ENCODE data around the gene PM20D1. TPM values are rescaled to one million over a fixed set of nuclear protein-coding genes. Genes with fewer than 3 reads are reported as not detected.

Gene PM20D1
- total and polyA plus RNA-seq, 2 experiments from 2014 or later, result 0.08 TPM; not detected in 1

- no peaks in the 10 kb centered on the region for H3K9me3 ChIP-seq (ENCODE audit: low read depth)
- H3K9me2 ChIP-seq (replicated peaks; ENCODE audit: insufficient read depth), result no peaks in the 10 kb centered on the region
- peaks cover 56% of the 10 kb centered on the region for H3K79me2 ChIP-seq
- H3K4me1 ChIP-seq (ENCODE audit: insufficient read depth), result peaks cover 14% of the 10 kb centered on the region
- no peaks in the 10 kb centered on the region for H4K20me1 ChIP-seq (ENCODE audit: insufficient read depth, poor library complexity, severe bottlenecking)
- no peak for TF ChIP-seq EZH2phosphoT487 (IDR thresholded peaks at IDR 0.05; ENCODE audit: low read depth, severe bottlenecking, unreplicated experiment)
- TF ChIP-seq EZH2 (IDR thresholded peaks at IDR 0.05; ENCODE audit: borderline replicate concordance), result no peak
- TF ChIP-seq, protein P1, sequence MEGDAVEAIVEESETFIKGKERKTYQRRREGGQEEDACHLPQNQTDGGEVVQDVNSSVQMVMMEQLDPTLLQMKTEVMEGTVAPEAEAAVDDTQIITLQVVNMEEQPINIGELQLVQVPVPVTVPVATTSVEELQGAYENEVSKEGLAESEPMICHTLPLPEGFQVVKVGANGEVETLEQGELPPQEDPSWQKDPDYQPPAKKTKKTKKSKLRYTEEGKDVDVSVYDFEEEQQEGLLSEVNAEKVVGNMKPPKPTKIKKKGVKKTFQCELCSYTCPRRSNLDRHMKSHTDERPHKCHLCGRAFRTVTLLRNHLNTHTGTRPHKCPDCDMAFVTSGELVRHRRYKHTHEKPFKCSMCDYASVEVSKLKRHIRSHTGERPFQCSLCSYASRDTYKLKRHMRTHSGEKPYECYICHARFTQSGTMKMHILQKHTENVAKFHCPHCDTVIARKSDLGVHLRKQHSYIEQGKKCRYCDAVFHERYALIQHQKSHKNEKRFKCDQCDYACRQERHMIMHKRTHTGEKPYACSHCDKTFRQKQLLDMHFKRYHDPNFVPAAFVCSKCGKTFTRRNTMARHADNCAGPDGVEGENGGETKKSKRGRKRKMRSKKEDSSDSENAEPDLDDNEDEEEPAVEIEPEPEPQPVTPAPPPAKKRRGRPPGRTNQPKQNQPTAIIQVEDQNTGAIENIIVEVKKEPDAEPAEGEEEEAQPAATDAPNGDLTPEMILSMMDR (IDR thresholded peaks at IDR 0.05; ENCODE audit: poor library complexity), result no peak
- no peak overlapping the region for H3K27ac ChIP-seq
- H3K4me2 ChIP-seq, result peak overlapping the region; percentile 25
- no peak for DNase-seq (ENCODE audit: low spot score)
- no peak overlapping the region for H2AFZ ChIP-seq
- no peaks in the 10 kb centered on the region for H3K36me3 ChIP-seq (replicated peaks; ENCODE audit: insufficient read depth, low read depth)
- H3K27me3 ChIP-seq, result no peaks in the 10 kb centered on the region
- H3K4me3 ChIP-seq, result no peak overlapping the region
- 96% methylated on average over 14 of the region's 14 CpGs for WGBS (ENCODE audit: low lambda C conversion rate, missing lambda C conversion rate)
Observed at GRCh38 chr1:205809942-205810345, 40.0 kb downstream of the PM20D1 start.

- Histone ChIP-seq H2AFZ (no peak overlapping the region), H3K36me3 (replicated peaks; ENCODE audit: insufficient read depth, low read depth) (no peaks in the 10 kb centered on the region), H3K27me3 (no peaks in the 10 kb centered on the region), H3K9me3 (ENCODE audit: low read depth) (no peaks in the 10 kb centered on the region), H3K9me2 (replicated peaks; ENCODE audit: insufficient read depth) (no peaks in the 10 kb centered on the region), H3K4me3 (no peak overlapping the region), H3K4me1 (ENCODE audit: insufficient read depth) (peaks cover 14% of the 10 kb centered on the region), H4K20me1 (ENCODE audit: insufficient read depth, poor library complexity, severe bottlenecking) (no peaks in the 10 kb centered on the region), H3K4me2 (peak overlapping the region; percentile 25), H3K27ac (no peak overlapping the region), H3K79me2 (peaks cover 51% of the 10 kb centered on the region)
- no peak for DNase-seq (ENCODE audit: low spot score)
- 79% methylated on average over 3 of the region's 3 CpGs for WGBS (ENCODE audit: low lambda C conversion rate, missing lambda C conversion rate)
- TF ChIP-seq EZH2phosphoT487 (IDR thresholded peaks at IDR 0.05; ENCODE audit: low read depth, severe bottlenecking, unreplicated experiment) (no peak), EZH2 (IDR thresholded peaks at IDR 0.05; ENCODE audit: borderline replicate concordance) (no peak)
- TF ChIP-seq, protein P1 (IDR thresholded peaks at IDR 0.05; ENCODE audit: poor library complexity), result no peak
Observed at GRCh38 chr1:205809469-205809868, 40.5 kb downstream of the PM20D1 start.

- Histone ChIP-seq H3K4me1 (ENCODE audit: insufficient read depth) (peaks cover 12% of the 10 kb centered on the region), H3K9me2 (replicated peaks; ENCODE audit: insufficient read depth) (no peaks in the 10 kb centered on the region), H4K20me1 (ENCODE audit: insufficient read depth, poor library complexity, severe bottlenecking) (no peaks in the 10 kb centered on the region), H3K27me3 (no peaks in the 10 kb centered on the region), H3K27ac (no peak overlapping the region), H3K4me3 (no peak overlapping the region), H3K9me3 (ENCODE audit: low read depth) (no peaks in the 10 kb centered on the region), H3K79me2 (peaks cover 31% of the 10 kb centered on the region), H2AFZ (no peak overlapping the region), H3K36me3 (replicated peaks; ENCODE audit: insufficient read depth, low read depth) (no peaks in the 10 kb centered on the region), H3K4me2 (no peak overlapping the region)
- no peak for DNase-seq (ENCODE audit: low spot score)
- TF ChIP-seq EZH2 (IDR thresholded peaks at IDR 0.05; ENCODE audit: borderline replicate concordance) (no peak), EZH2phosphoT487 (IDR thresholded peaks at IDR 0.05; ENCODE audit: low read depth, severe bottlenecking, unreplicated experiment) (no peak)
- TF ChIP-seq, protein P1 (IDR thresholded peaks at IDR 0.05; ENCODE audit: poor library complexity), result no peak
- WGBS (ENCODE audit: low lambda C conversion rate, missing lambda C conversion rate), result 82% methylated on average over 5 of the region's 5 CpGs
Observed at GRCh38 chr1:205805082-205805711, 44.7 kb downstream of the PM20D1 start.
